Keratinocyte (primary cell): Measurements from ENCODE around the gene EFTUD2.

Source experiments
- CTCF ChIP-seq, 3 experiments: IDR thresholded peaks in 1 of 3; conservative IDR thresholded peaks in 1 of 3; optimal IDR thresholded peaks in 1 of 3; 2 replicates in 2 of 3; 3 replicates in 1 of 3; pipeline versions ENCODE3 to v1.5.1; 2011; ENCODE audit warnings: low read length in 3 of 3, mild to moderate bottlenecking in 3 of 3, moderate library complexity in 2 of 3, control low read depth in 1 of 3, inconsistent platforms in 1 of 3; ENCODE audit not compliant: insufficient read depth in 2 of 3; ENCODE audit errors: extremely low read depth in 1 of 3
- EZH2 ChIP-seq: IDR thresholded peaks from one replicate; pipeline ENCODE4 v1.6.1; 2012; ENCODE audit warnings: inconsistent platforms, mild to moderate bottlenecking, low read length, moderate library complexity

DNA sequence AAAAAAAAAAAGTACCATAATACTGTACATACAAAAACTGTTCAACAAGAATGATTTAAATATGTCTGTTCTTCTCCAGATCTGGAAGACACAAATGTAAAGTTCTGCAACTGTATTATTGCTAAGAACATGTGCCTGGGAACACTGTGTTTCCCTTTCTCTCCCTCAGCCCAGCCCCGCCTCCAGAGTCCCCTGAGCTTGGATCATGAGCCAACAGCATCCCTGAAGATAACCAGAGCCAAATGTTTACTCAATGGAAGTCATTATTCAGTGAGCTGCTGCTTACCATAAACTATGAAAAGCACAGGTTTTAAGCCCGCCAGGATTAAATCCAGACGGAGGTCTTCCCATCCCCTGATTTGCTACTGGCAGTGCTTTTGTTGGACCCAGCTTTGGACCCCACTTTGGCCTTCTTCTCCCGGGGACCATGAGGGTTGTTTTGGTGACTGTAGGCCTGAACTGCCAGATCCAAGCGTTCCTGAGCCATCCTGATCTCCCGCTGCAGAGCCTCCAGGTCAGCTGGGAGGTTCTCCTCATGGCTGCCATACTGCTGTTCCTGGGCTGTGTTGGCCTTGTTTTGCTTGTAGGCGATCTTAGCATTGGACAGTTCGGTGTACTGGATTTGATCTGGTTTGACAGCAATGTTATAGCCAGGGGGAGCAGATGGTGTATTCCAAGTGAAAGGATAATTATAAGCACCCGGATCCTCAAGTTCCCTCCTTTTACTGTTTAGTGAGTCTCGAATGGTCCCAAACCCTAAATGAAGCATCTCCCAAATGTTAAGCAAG is 94.7 kb downstream of the EFTUD2 start:
- TF ChIP-seq CTCF (optimal IDR thresholded peaks at IDR 0.05 in 1 of 3, IDR thresholded peaks at IDR 0.05 in 1 of 3, conservative IDR thresholded peaks at IDR 0.05 in 1 of 3; ENCODE audit: extremely low read depth in 1 of 3, insufficient read depth in 2 of 3, low read length in 3 of 3) (no peak), EZH2 (no peak)
